OCI-LY3 (cell line): ENCODE measurements around the gene ZBED1.

Source experiments
- EZH2phosphoT487 ChIP-seq: fragments of 200-600 bp; shearing (Covaris generic); IDR thresholded peaks from 2 replicates; pipeline ENCODE4 v1.6.1; 2018; ENCODE audit warnings: antibody characterized with exemption, mixed run types, low read depth
- TF ChIP-seq, protein P1 (sequence below): fragments of 200-600, 300-600 bp; sonication (generic); IDR thresholded peaks from 2 replicates; pipeline ENCODE4 v1.5.1; 2014; ENCODE audit warnings: antibody characterized with exemption, low read length, low read depth

DNA sequence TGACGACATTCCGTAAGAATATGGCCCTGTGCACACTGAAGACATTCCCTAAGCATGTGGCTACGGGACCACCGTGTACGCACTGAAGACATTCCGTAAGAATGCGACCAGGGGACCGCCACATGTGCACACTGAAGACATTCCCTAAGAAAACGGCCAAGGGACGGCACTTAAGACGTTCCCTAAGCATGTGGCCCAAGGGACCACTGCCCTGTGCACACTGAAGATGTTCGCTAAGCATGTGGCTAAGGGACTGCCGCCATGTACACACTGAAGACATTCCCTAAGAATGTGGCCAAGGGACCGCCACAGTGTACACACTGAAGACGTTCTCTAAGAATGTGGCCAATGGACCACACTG is 21.4 kb downstream of the ZBED1 start:
- TF ChIP-seq, protein P1, sequence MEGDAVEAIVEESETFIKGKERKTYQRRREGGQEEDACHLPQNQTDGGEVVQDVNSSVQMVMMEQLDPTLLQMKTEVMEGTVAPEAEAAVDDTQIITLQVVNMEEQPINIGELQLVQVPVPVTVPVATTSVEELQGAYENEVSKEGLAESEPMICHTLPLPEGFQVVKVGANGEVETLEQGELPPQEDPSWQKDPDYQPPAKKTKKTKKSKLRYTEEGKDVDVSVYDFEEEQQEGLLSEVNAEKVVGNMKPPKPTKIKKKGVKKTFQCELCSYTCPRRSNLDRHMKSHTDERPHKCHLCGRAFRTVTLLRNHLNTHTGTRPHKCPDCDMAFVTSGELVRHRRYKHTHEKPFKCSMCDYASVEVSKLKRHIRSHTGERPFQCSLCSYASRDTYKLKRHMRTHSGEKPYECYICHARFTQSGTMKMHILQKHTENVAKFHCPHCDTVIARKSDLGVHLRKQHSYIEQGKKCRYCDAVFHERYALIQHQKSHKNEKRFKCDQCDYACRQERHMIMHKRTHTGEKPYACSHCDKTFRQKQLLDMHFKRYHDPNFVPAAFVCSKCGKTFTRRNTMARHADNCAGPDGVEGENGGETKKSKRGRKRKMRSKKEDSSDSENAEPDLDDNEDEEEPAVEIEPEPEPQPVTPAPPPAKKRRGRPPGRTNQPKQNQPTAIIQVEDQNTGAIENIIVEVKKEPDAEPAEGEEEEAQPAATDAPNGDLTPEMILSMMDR = no peak
- no peak for TF ChIP-seq EZH2phosphoT487
